Kidney (tissue), 22 donors: ENCODE measurements around the gene PTGS1. TPM values are rescaled to one million over a fixed set of nuclear protein-coding genes. Genes with fewer than 3 reads are reported as not detected.
"Not testable (repeated sequence)": the region's sequence is repeated elsewhere in the genome, so short reads cannot be mapped to it uniquely, and the experiment has no call there.

Experiments used
- DNase-seq, 5 donors: peaks; one replicate each; pipeline ENCODE4 v3.0.0-alpha.2; 2013 to 2020
- FAIRE-seq: peaks from 2 replicates; lab custom pipeline; 2012; peaks lifted over from hg19 to GRCh38; lab: Jason Lieb, UNC
- H3K27ac ChIP-seq, 2 donors: one replicate each; pipeline ENCODE4 v1.7.0; 2013; ENCODE audit warnings: low read depth in 2 of 2, low read length in 2 of 2, inconsistent platforms in 1 of 2
- H3K27me3 ChIP-seq: one replicate; pipeline ENCODE4 v1.7.1; 2013; ENCODE audit warnings: low read length, inconsistent platforms; ENCODE audit not compliant: control insufficient read depth, insufficient read depth
- H3K36me3 ChIP-seq, 3 donors: one replicate each; pipeline versions ENCODE4 v1.7.0 to v1.7.1; 2013; ENCODE audit warnings: low read length in 3 of 3, control low read depth in 1 of 3, inconsistent platforms in 1 of 3; ENCODE audit not compliant: insufficient read depth in 3 of 3, control insufficient read depth in 2 of 3
- H3K4me1 ChIP-seq, 3 donors: one replicate each; pipeline versions ENCODE4 v1.7.0 to v1.7.1; 2013; ENCODE audit warnings: low read length in 3 of 3, inconsistent platforms in 1 of 3, low read depth in 1 of 3; ENCODE audit not compliant: control insufficient read depth in 2 of 3, insufficient read depth in 2 of 3
- H3K4me3 ChIP-seq, 3 donors: one replicate each; pipeline versions ENCODE4 v1.7.0 to v1.8.1; 2013; ENCODE audit warnings: low read length in 3 of 3, control low read depth in 1 of 3, inconsistent platforms in 1 of 3
- H3K9ac ChIP-seq, 3 donors: one replicate each; pipeline versions ENCODE4 v1.7.0 to v1.7.1; 2013; ENCODE audit warnings: low read length in 3 of 3, control low read depth in 1 of 3, inconsistent platforms in 1 of 3
- H3K9me3 ChIP-seq, 3 donors: one replicate each; pipeline versions ENCODE4 v1.7.0 to v1.7.1; 2013; ENCODE audit warnings: low read length in 3 of 3, control low read depth in 1 of 3, inconsistent platforms in 1 of 3; ENCODE audit not compliant: control insufficient read depth in 2 of 3, insufficient read depth in 1 of 3
- CTCF ChIP-seq: IDR thresholded peaks from 3 replicates; pipeline ENCODE4 v1.5.1; 2012; ENCODE audit warnings: mild to moderate bottlenecking, moderate library complexity, borderline replicate concordance; ENCODE audit not compliant: insufficient read depth; ENCODE audit errors: extremely low read depth
- intact Hi-C: fragments of 100-400 bp; cut with DNase I; formaldehyde crosslinking; loops from one replicate; pipeline ENCODE4 v1.11.1; 2022
- long read RNA-seq, 10 donors: library from polyadenylated mRNA in 1 of 10; unstranded in 1 of 10; transcript quantifications; one replicate each; pipeline ENCODE4 v2.0.0 and lab custom pipeline, GENCODE V29; 2021 to 2026
- polyA plus RNA-seq: library from polyadenylated mRNA; stranded (reverse); fragments of 350-450 nt; fragmentation: Illumina TruSeq; extraction: RNeasy Lipid Tissue Mini Kit (QIAGEN cat#74804); gene quantifications from one replicate; pipeline ENCODE4 v1.2.3, GENCODE V29; 2014; ENCODE audit warnings: low read depth, low replicate concordance; ENCODE audit not compliant: insufficient read depth
- total RNA-seq: library from RNA; stranded (reverse); fragmentation: NEBNext Ultra II Directional; extraction: Animal tissue kit (Norgen Biotek cat#: 25700); gene quantifications from one replicate; pipeline ENCODE4 v1.2.1, GENCODE V29; 2021
- donor health status: control.
- donor health status: control.
- donor health status: control.
- donor health status: control.
- donor health status: control.
- donor health status: DM: yes; HTN: yes; CAD: no.
- donor health status: Normal renal cell carcinoma (clear cell type).

PTGS1 gene
- 9.4 TPM for total RNA-seq
- polyA plus RNA-seq, result 3.5 TPM
- long read RNA-seq, donor 1, result 0 reads
- long read RNA-seq, donor 2, full-length matches to known transcripts, result 1 of 1 reads
- long read RNA-seq, donor 2, partial matches to known transcripts, result 0 of 1 reads
- long read RNA-seq, donor 2, other reads (novel, unspliced or antisense), result 0 of 1 reads
- long read RNA-seq, donor 3, full-length matches to known transcripts, result 2 of 2 reads
- long read RNA-seq, donor 3, partial matches to known transcripts, result 0 of 2 reads
- long read RNA-seq, donor 3, other reads (novel, unspliced or antisense), result 0 of 2 reads
- long read RNA-seq, donor 4, result 0 reads
- long read RNA-seq, donor 5, result 0 reads
- long read RNA-seq, donor 6, full-length matches to known transcripts, result 1 of 1 reads
- long read RNA-seq, donor 6, partial matches to known transcripts, result 0 of 1 reads
- long read RNA-seq, donor 6, other reads (novel, unspliced or antisense), result 0 of 1 reads
- long read RNA-seq, donor 7, full-length matches to known transcripts, result 1 of 9 reads
- long read RNA-seq, donor 7, partial matches to known transcripts, result 6 of 9 reads
- long read RNA-seq, donor 7, other reads (novel, unspliced or antisense), result 2 of 9 reads
- long read RNA-seq, donor 8, result 0 reads
- long read RNA-seq, donor 9, full-length matches to known transcripts, result 1 of 1 reads
- long read RNA-seq, donor 9, partial matches to known transcripts, result 0 of 1 reads
- long read RNA-seq, donor 9, other reads (novel, unspliced or antisense), result 0 of 1 reads
- long read RNA-seq, donor 10, result 0 reads

- Histone ChIP-seq H3K9ac (no peak within 1 kb of the TSS), H3K27me3 (no peaks in the 10 kb centered on the region), H3K4me3 (peak within 1 kb of the TSS in 1 of 3 donors; percentile 29), H3K4me1 (peaks cover 0 to 5% (median 0%) of the 10 kb centered on the region in 3 donors), H3K9me3 (peaks cover 0 to 2% (median 0%) of the 10 kb centered on the region in 3 donors), H3K36me3 (no peaks in the 10 kb centered on the region), H3K27ac (no peak within 1 kb of the TSS)
- intact Hi-C loops, result no loop called here
- FAIRE-seq, result no peak
- peak; percentile 43 to 76 (median 58) for DNase-seq
- TF ChIP-seq CTCF, result no peak
Observed at GRCh38 chr9:122370869-122371755, at the start of gene PTGS1. Gene PTGS1 (plus strand): TSS chr9:122371024. CDS start chr9:122371085, 61 bp downstream.

- Histone ChIP-seq H3K9ac (no peak overlapping the region), H3K4me3 (no peak overlapping the region), H3K36me3 (peaks cover 2 to 26% (median 22%) of the 10 kb centered on the region in 3 donors), H3K27ac (no peak overlapping the region), H3K27me3 (no peaks in the 10 kb centered on the region), H3K4me1 (no peaks in the 10 kb centered on the region), H3K9me3 (no peaks in the 10 kb centered on the region)
- TF ChIP-seq CTCF, result no peak
- intact Hi-C loops, result no loop called here
- FAIRE-seq (no peak), DNase-seq (no peak)
Observed at GRCh38 chr9:122322553-122322952, 48.3 kb upstream of the PTGS1 start.

GRCh38 chr9:122324665-122325064 lies 46.2 kb upstream of the PTGS1 start:
- DNase-seq, H3K27ac ChIP-seq, H3K4me3 ChIP-seq, FAIRE-seq, H3K9me3 ChIP-seq, H3K4me1 ChIP-seq, H3K27me3 ChIP-seq, intact Hi-C loops, H3K9ac ChIP-seq: not testable (repeated sequence)
- H3K36me3 ChIP-seq, result peaks cover 2 to 28% (median 20%) of the 10 kb centered on the region in 3 donors
